HG02885 (cell line): ENCODE measurements around the gene SUSD2.
"Not testable (repeated sequence)": the region's sequence is repeated elsewhere in the genome, so short reads cannot be mapped to it uniquely, and the experiment has no call there.

ENCODE experiments used
- ATAC-seq: cut with Tn5 transposase; IDR thresholded peaks from one replicate; pipeline ENCODE4 v1.9.1; 2021; ENCODE audit warnings: mild to moderate bottlenecking; ENCODE audit not compliant: unreplicated experiment, poor library complexity

The SUSD2 gene

DNA sequence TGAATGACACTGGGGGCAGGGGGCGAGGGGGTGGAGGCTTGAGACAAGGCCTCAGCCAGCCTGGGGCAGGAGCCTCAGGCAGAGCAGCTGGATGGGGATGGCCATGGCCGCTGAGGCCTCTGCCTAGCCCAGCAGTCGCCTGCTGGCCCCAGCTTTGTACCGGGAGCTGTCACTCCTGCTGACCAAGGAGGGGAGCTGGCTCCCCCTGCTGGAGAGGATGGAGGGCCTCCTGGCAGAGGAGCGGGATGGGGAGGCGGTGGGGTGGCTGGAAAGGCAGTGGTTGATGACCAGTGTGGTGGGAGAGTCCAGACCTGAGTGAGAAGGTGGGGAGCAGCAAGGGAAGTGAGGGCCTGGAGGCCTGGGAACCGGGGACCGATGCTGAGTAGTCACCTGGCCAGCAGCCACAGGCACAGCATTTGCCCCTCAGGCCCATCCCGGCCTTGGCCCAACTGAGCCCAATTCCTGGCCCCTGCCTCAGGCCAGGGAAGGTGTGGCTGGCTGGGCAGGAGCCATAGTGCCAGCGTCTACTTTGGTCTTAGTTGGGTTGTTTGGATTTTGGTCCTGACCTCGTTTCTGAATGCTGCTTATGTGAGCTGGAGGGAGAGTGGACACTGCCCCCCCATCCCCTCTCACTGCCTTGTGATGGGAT is 6.0 kb upstream of the SUSD2 start:
- ATAC-seq: no peak

- ATAC-seq: no peak
Measured at GRCh38 chr22:24176040-24176439, 5.2 kb upstream of the SUSD2 start.

- ATAC-seq: no peak
Measured at GRCh38 chr22:24176630-24177029, 4.7 kb upstream of the SUSD2 start.

GRCh38 chr22:24177045-24177444 is 4.2 kb upstream of the SUSD2 start:
- no peak for ATAC-seq

GRCh38 chr22:24177456-24177855 is 3.8 kb upstream of the SUSD2 start:
- no peak for ATAC-seq

DNA sequence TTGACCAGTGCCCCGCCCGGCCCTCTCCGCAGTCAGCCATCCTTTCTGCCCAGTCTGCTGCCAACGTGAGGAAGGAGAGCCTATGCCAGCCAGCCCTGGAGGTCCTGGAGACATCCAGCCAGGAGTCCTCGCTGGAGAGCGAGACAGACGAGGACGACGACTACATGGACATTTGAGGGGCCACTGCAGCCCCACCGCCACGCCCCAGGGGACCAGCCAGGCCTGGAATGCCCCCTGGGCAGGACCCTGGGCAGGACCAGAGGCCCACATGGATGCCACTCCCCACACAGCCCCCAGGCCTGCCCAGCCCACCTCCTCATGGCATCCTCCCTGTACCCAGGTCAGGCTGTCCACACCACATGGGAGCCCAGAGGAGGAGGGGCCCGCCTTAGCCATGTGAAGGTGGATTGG is 3.3 kb upstream of the SUSD2 start:
- ATAC-seq: no peak

DNA sequence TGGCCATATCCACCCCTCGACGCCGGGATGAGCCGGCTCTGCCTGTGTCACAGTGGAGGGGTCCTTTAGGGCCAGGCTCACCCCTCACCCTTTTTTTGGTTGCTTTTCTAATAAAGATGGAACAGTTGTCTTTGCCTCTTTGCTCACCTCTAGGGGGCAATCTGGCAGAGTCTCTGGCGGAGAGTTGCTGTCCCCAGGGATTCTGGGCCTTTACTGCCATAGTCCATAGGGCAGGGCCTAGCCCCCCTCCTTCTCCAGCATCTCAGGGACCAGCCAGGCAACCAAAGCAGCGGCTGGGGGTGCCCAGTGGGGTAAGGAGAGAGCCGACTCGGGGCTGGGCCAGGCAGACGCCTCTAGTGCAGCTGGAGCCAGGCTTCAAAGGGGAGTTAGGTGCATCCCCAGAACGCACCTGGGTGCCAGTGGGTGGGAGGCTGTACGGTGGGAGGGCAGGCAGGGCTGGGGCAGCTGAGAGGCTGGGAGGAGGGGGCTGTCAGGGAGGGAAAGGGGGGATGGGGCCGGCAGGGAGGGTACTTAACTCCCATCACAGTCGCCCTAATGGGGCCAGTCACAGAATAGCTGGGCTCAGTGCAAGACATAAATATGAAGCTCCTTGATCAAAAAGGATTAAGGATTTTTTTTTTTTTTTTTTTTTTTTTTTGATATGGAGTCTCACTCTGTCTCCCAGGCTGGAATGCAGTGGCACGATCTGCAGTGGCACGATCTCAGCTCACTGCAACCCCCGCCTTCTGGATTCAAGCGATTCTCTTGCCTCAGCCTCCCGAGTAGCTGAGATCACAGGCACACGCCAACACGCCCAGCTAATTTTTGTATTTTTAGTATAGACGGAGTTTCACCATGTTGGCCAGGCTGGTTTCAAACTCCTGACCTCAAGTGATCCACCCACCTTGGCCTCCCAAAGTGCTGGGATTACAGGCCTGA is 2.5 kb upstream of the SUSD2 start:
- no peak for ATAC-seq

GRCh38 chr22:24179478-24180210 is 1.6 kb upstream of the SUSD2 start:
- no peak for ATAC-seq

DNA sequence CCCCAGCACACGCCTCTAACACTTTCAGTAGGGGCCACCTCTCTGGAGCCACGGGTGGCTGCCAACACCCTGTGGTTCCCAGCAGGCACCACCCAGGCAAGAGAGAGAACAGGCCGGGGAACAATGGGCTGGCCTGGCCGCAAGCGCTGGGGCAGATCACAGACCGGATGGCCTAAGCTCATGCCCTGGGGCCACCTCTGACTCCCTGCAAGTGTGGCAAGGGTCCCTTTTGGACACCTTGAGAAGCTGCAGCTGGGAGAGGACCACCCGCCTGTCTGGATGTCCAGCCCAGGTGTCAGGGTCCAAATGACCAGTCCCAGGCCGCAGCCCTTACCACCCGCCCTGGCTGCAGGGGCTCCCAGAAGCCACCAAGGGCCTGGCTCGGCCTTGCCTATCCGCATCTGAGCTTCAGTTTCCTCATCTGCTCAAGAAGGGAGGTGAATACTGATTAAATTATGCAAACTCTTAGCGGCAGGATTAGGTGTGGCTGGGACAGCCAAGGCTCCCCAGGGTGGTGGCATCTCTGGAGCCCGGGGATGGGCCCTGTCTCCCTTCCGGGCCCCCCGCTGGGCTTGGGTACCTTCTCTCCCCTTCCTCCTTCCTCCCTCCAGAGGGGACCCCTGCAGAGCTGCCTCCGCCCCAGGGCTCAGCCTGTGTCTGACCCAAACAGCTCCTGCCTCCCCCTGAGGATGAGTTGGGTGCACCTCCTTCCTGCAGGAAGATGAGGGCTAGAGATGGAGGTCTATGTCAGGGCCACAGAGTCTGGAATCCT is 785 bp upstream of the SUSD2 start:
- no peak for ATAC-seq

GRCh38 chr22:24181996-24182899 is 961 bp downstream of the SUSD2 start:
- no peak for ATAC-seq

GRCh38 chr22:24182900-24183246 is 1.6 kb downstream of the SUSD2 start:
- ATAC-seq: not testable (repeated sequence)

- no peak for ATAC-seq
Measured at GRCh38 chr22:24183321-24184031, 2.2 kb downstream of the SUSD2 start.

GRCh38 chr22:24184057-24184798 is 2.9 kb downstream of the SUSD2 start:
- no peak for ATAC-seq

- no peak for ATAC-seq
Measured at GRCh38 chr22:24185001-24185500, 3.8 kb downstream of the SUSD2 start.

- ATAC-seq: no peak
Measured at GRCh38 chr22:24185501-24186351, 4.4 kb downstream of the SUSD2 start.

- ATAC-seq: no peak
Measured at GRCh38 chr22:24186352-24186740, 5.1 kb downstream of the SUSD2 start.
